ENCODE data around the gene TPH1.

The TPH1 gene

GRCh38 chr11:18088366-18088765 lies 42.3 kb upstream of the TPH1 start:
- Histone ChIP-seq H3K4me3 (ENCODE audit: low read length) (no peak overlapping the region), H3K27ac (ENCODE audit: low read length) (no peak overlapping the region), H3K9me3 (ENCODE audit: insufficient read depth, low read length) (no peaks in the 10 kb centered on the region), H3K4me1 (ENCODE audit: low read length) (no peaks in the 10 kb centered on the region), H3K79me2 (ENCODE audit: low read length) (no peaks in the 10 kb centered on the region), H3K36me3 (replicated peaks; ENCODE audit: low read depth, low read length) (peaks cover 48% of the 10 kb centered on the region), H2AFZ (ENCODE audit: low read depth, low read length) (no peak overlapping the region), H3K27me3 (ENCODE audit: low read depth, low read length) (no peaks in the 10 kb centered on the region), H3K4me2 (ENCODE audit: low read length) (no peak overlapping the region), H4K20me1 (ENCODE audit: insufficient read depth, low read length) (no peaks in the 10 kb centered on the region), H3K9ac (ENCODE audit: low read length) (no peak overlapping the region)
- TF ChIP-seq EZH2phosphoT487 (IDR thresholded peaks at IDR 0.05; ENCODE audit: low read depth): no peak

DNA sequence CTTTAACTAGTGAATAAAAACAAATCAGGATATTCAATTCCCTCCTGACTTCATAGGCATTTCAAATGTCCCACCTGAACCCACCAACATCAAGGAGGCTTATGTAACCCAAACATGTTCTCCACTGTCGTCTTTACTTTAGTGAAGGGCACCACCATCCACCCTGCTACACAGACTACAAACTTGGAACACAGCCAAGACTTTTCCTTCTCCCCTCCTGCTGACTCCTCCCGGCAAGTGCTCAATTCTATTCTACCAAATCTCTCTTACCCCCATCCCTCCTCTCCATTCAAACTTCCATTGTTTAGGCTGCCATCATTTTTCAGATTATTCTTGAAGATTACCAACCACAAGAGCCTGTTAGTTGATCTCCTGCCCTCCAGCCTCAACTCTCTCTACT lies 35.5 kb upstream of the TPH1 start:
- no peaks in the 10 kb centered on the region for H3K79me2 ChIP-seq (ENCODE audit: low read length)
- no peaks in the 10 kb centered on the region for H3K4me1 ChIP-seq (ENCODE audit: low read length)
- H3K9ac ChIP-seq (ENCODE audit: low read length): no peak overlapping the region
- no peak overlapping the region for H3K4me2 ChIP-seq (ENCODE audit: low read length)
- H3K4me3 ChIP-seq (ENCODE audit: low read length): no peak overlapping the region
- peaks cover 37% of the 10 kb centered on the region for H3K36me3 ChIP-seq (replicated peaks; ENCODE audit: low read depth, low read length)
- H3K9me3 ChIP-seq (ENCODE audit: insufficient read depth, low read length): no peaks in the 10 kb centered on the region
- H3K27ac ChIP-seq (ENCODE audit: low read length): no peak overlapping the region
- no peaks in the 10 kb centered on the region for H4K20me1 ChIP-seq (ENCODE audit: insufficient read depth, low read length)
- no peak overlapping the region for H2AFZ ChIP-seq (ENCODE audit: low read depth, low read length)
- TF ChIP-seq EZH2phosphoT487 (IDR thresholded peaks at IDR 0.05; ENCODE audit: low read depth) (no peak), CTCF (IDR thresholded peaks at IDR 0.05; ENCODE audit: low read depth, low read length) (no peak)
- H3K27me3 ChIP-seq (ENCODE audit: low read depth, low read length): no peaks in the 10 kb centered on the region

DNA sequence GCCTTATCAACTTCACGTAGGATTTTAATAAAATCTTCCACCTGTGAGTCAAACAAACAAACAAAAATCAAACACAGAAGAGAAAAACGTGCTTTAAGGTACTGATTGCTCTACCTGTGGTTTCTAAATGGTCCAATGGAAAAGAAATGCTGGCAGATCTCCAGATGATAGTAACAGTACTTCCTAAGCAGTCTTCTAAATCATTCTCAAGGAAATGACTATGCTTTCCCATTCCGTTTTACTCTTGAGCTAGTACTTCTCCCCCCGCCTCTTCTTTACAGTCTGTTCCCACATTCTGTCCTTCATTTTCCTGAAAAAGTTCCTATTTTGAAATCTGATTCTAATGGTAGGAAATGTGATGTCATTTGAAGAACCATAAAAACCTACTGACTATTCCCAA lies 34.4 kb upstream of the TPH1 start:
- H3K27me3 ChIP-seq (ENCODE audit: low read depth, low read length): no peaks in the 10 kb centered on the region
- H4K20me1 ChIP-seq (ENCODE audit: insufficient read depth, low read length): no peaks in the 10 kb centered on the region
- H3K4me2 ChIP-seq (ENCODE audit: low read length): no peak overlapping the region
- peaks cover 35% of the 10 kb centered on the region for H3K36me3 ChIP-seq (replicated peaks; ENCODE audit: low read depth, low read length)
- no peak overlapping the region for H3K9ac ChIP-seq (ENCODE audit: low read length)
- no peak overlapping the region for H2AFZ ChIP-seq (ENCODE audit: low read depth, low read length)
- no peaks in the 10 kb centered on the region for H3K9me3 ChIP-seq (ENCODE audit: insufficient read depth, low read length)
- no peak overlapping the region for H3K27ac ChIP-seq (ENCODE audit: low read length)
- no peaks in the 10 kb centered on the region for H3K79me2 ChIP-seq (ENCODE audit: low read length)
- no peaks in the 10 kb centered on the region for H3K4me1 ChIP-seq (ENCODE audit: low read length)
- TF ChIP-seq CTCF (IDR thresholded peaks at IDR 0.05; ENCODE audit: low read depth, low read length) (no peak), EZH2phosphoT487 (IDR thresholded peaks at IDR 0.05; ENCODE audit: low read depth) (no peak)
- no peak overlapping the region for H3K4me3 ChIP-seq (ENCODE audit: low read length)

DNA sequence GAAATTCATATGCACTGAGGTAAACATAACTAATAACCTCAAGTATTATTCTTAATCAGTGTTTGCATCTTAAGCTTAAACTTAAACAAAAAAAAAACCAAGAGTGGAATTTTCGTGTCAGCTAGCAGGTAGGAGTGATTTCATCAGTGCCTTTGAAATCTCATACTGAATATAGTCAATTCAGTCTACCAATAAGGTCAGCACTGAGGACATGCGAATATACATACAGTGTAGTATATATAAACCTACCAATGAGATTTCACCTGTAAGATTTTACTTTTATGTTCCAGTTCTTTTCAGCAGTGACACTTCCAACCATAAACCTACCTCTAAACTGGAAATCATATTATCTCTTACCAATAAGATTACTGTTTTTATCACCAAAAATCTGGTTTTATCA lies 32.8 kb upstream of the TPH1 start:
- Histone ChIP-seq H2AFZ (ENCODE audit: low read depth, low read length) (no peak overlapping the region), H3K79me2 (ENCODE audit: low read length) (no peaks in the 10 kb centered on the region), H3K36me3 (replicated peaks; ENCODE audit: low read depth, low read length) (peaks cover 27% of the 10 kb centered on the region), H3K4me3 (ENCODE audit: low read length) (no peak overlapping the region), H3K27me3 (ENCODE audit: low read depth, low read length) (no peaks in the 10 kb centered on the region), H3K27ac (ENCODE audit: low read length) (no peak overlapping the region), H3K9ac (ENCODE audit: low read length) (no peak overlapping the region), H3K4me2 (ENCODE audit: low read length) (no peak overlapping the region), H4K20me1 (ENCODE audit: insufficient read depth, low read length) (no peaks in the 10 kb centered on the region), H3K9me3 (ENCODE audit: insufficient read depth, low read length) (no peaks in the 10 kb centered on the region), H3K4me1 (ENCODE audit: low read length) (no peaks in the 10 kb centered on the region)
- no peak for TF ChIP-seq EZH2phosphoT487 (IDR thresholded peaks at IDR 0.05; ENCODE audit: low read depth)
- TF ChIP-seq CTCF (IDR thresholded peaks at IDR 0.05; ENCODE audit: low read depth, low read length): no peak

GRCh38 chr11:18075444-18075843 lies 29.4 kb upstream of the TPH1 start:
- Histone ChIP-seq H4K20me1 (ENCODE audit: insufficient read depth, low read length) (no peaks in the 10 kb centered on the region), H3K79me2 (ENCODE audit: low read length) (no peaks in the 10 kb centered on the region), H2AFZ (ENCODE audit: low read depth, low read length) (no peak overlapping the region), H3K9ac (ENCODE audit: low read length) (no peak overlapping the region), H3K4me1 (ENCODE audit: low read length) (no peaks in the 10 kb centered on the region), H3K9me3 (ENCODE audit: insufficient read depth, low read length) (no peaks in the 10 kb centered on the region), H3K36me3 (replicated peaks; ENCODE audit: low read depth, low read length) (peaks cover 9% of the 10 kb centered on the region), H3K4me2 (ENCODE audit: low read length) (no peak overlapping the region), H3K27me3 (ENCODE audit: low read depth, low read length) (no peaks in the 10 kb centered on the region), H3K4me3 (ENCODE audit: low read length) (no peak overlapping the region), H3K27ac (ENCODE audit: low read length) (no peak overlapping the region)
- TF ChIP-seq EZH2phosphoT487 (IDR thresholded peaks at IDR 0.05; ENCODE audit: low read depth): no peak
- TF ChIP-seq CTCF (IDR thresholded peaks at IDR 0.05; ENCODE audit: low read depth, low read length): no peak

Measured in OCI-LY3 (cell line).